Uterus (tissue), 4 donors: ENCODE results near the gene APOBEC2. TPM values are rescaled to one million over a fixed set of nuclear protein-coding genes. Genes with fewer than 3 reads are reported as not detected.

Experiments used
- DNase-seq, 2 donors: peaks; one replicate each; pipeline ENCODE4 v3.0.0-alpha.2; 2019 to 2020
- H3K27ac ChIP-seq, 2 donors: fragments of 200-600 bp; sonication (generic); 1 replicate in 1 of 2; 2 replicates in 1 of 2; pipeline ENCODE4 v1.5.1; 2016 to 2018
- H3K27me3 ChIP-seq, 2 donors: fragments of 200-600 bp; sonication (generic); one replicate each; pipeline ENCODE4 v1.5.1; 2018 to 2019; ENCODE audit warnings: control low read depth in 1 of 2
- H3K36me3 ChIP-seq, 2 donors: fragments of 200-600 bp; sonication (generic); one replicate each; pipeline ENCODE4 v1.5.1; 2019; ENCODE audit warnings: control low read depth in 1 of 2
- H3K4me1 ChIP-seq, 2 donors: fragments of 200-600 bp; sonication (generic); one replicate each; pipeline ENCODE4 v1.5.1; 2018 to 2019; ENCODE audit warnings: control low read depth in 1 of 2
- H3K4me3 ChIP-seq, 2 donors: fragments of 200-600 bp; sonication (generic); 1 replicate in 1 of 2; 2 replicates in 1 of 2; pipeline ENCODE4 v1.5.1; 2018 to 2019; ENCODE audit warnings: mild to moderate bottlenecking in 1 of 2
- H3K9me3 ChIP-seq, 2 donors: fragments of 200-600 bp; sonication (generic); one replicate each; pipeline ENCODE4 v1.5.1; 2019; ENCODE audit warnings: control low read depth in 1 of 2
- POLR2A ChIP-seq, 2 donors: fragments of 450-650 bp; IDR thresholded peaks; one replicate each; pipeline ENCODE4 v1.6.1; 2016; ENCODE audit warnings: antibody characterized with exemption in 2 of 2, mild to moderate bottlenecking in 1 of 2, moderate library complexity in 1 of 2
- intact Hi-C: fragments of 100-400 bp; cut with DNase I; formaldehyde crosslinking; loops from one replicate; pipeline ENCODE4 v1.15.1; 2023; ENCODE audit warnings: low total_unique reads
- total RNA-seq, 4 donors: library from RNA; depleted of rRNA in 3 of 4; stranded (reverse); fragments of >200 nt in 3 of 4; gene quantifications; one replicate each; pipeline versions ENCODE4 v1.1.0 to v1.2.4, GENCODE V29; 2014 to 2023
- TF ChIP-seq, protein P1 (sequence below), 4 experiments: fragments of 200-600 bp in 2 of 4; fragments of 450-650 bp in 2 of 4; sonication (generic) in 2 of 4; IDR thresholded peaks; one replicate each; pipeline ENCODE4 v1.5.1; 2016 to 2019; ENCODE audit warnings: antibody characterized with exemption in 4 of 4, mild to moderate bottlenecking in 2 of 4, moderate library complexity in 1 of 4
- donor health status: DM: yes; HTN: yes; CAD: no.

The APOBEC2 gene
- total RNA-seq, 4 donors from 2014 or later = not detected

DNA sequence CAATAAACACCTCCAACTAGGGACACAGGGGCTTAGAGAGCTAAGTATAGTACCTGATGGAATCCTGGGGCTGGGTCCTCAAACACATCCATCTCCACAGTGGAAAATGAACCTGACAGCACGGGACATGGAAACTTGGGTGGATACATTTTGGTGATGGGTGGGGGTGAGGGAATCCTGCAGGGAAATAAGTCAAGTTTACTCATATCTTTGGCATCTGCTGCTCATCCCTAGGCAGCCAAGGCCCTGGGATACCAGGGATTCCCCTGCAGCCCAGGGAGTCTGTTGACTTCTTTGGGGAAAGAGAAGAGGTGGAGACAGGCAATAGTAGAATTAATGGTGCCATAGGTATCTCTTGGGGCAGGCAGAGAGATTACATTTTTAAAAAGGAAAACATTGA lies 6.6 kb downstream of the APOBEC2 start:
- TF ChIP-seq, protein P1, sequence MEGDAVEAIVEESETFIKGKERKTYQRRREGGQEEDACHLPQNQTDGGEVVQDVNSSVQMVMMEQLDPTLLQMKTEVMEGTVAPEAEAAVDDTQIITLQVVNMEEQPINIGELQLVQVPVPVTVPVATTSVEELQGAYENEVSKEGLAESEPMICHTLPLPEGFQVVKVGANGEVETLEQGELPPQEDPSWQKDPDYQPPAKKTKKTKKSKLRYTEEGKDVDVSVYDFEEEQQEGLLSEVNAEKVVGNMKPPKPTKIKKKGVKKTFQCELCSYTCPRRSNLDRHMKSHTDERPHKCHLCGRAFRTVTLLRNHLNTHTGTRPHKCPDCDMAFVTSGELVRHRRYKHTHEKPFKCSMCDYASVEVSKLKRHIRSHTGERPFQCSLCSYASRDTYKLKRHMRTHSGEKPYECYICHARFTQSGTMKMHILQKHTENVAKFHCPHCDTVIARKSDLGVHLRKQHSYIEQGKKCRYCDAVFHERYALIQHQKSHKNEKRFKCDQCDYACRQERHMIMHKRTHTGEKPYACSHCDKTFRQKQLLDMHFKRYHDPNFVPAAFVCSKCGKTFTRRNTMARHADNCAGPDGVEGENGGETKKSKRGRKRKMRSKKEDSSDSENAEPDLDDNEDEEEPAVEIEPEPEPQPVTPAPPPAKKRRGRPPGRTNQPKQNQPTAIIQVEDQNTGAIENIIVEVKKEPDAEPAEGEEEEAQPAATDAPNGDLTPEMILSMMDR (IDR thresholded peaks at IDR 0.05) = no peak
- TF ChIP-seq POLR2A (IDR thresholded peaks at IDR 0.05) = no peak
- Histone ChIP-seq H3K4me3 (no peak overlapping the region), H3K36me3 (no peaks in the 10 kb centered on the region), H3K9me3 (no peaks in the 10 kb centered on the region), H3K4me1 (no peaks in the 10 kb centered on the region), H3K27ac (no peak overlapping the region), H3K27me3 (no peaks in the 10 kb centered on the region)
- intact Hi-C loops = no loop called here
- DNase-seq = no peak

DNA sequence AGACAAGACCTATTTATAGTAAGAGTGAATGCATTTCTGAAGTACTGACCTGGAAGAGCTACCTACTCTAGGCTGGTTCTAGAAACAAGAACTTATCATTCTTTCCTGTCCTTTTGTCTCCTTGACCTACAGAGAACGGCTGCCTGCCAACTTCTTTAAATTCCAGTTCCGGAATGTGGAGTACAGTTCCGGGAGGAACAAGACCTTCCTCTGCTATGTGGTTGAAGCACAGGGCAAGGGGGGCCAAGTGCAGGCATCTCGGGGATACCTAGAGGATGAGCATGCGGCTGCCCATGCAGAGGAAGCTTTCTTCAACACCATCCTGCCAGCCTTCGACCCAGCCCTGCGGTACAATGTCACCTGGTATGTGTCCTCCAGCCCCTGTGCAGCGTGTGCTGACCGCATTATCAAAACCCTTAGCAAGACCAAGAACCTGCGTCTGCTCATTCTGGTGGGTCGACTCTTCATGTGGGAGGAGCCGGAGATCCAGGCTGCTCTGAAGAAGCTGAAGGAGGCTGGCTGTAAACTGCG lies 8.3 kb downstream of the APOBEC2 start:
- TF ChIP-seq, protein P1 (IDR thresholded peaks at IDR 0.05) = no peak
- no peak for TF ChIP-seq POLR2A (IDR thresholded peaks at IDR 0.05)
- no peak overlapping the region for H3K4me3 ChIP-seq
- no peak for DNase-seq
- H3K36me3 ChIP-seq = no peaks in the 10 kb centered on the region
- no peaks in the 10 kb centered on the region for H3K4me1 ChIP-seq
- H3K27me3 ChIP-seq = no peaks in the 10 kb centered on the region
- intact Hi-C loops = no loop called here
- H3K27ac ChIP-seq = no peak overlapping the region
- no peaks in the 10 kb centered on the region for H3K9me3 ChIP-seq

DNA sequence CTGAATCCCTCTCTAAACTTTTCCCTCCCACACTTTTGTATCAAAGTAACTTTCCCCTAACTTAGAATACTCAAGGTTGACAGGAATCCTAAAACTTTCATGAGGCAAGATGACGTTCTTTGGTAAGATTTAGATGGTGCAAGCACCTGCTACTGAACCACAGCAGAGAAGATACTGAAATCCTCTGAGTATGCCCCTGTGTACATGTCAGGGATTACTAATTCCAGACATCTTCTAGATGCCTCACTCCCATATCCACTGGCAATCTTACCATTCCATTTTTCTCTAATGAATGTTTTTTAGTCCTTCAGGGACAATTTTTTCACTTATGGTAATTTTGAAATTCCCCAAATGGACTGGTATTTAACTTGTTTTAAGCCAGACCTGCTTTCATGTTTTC lies 9.1 kb downstream of the APOBEC2 start:
- Histone ChIP-seq H3K27ac (no peak overlapping the region), H3K4me3 (no peak overlapping the region), H3K27me3 (no peaks in the 10 kb centered on the region), H3K9me3 (no peaks in the 10 kb centered on the region), H3K4me1 (no peaks in the 10 kb centered on the region), H3K36me3 (no peaks in the 10 kb centered on the region)
- intact Hi-C loops = no loop called here
- TF ChIP-seq, protein P1 (IDR thresholded peaks at IDR 0.05) = no peak
- TF ChIP-seq POLR2A (IDR thresholded peaks at IDR 0.05) = no peak
- no peak for DNase-seq

DNA sequence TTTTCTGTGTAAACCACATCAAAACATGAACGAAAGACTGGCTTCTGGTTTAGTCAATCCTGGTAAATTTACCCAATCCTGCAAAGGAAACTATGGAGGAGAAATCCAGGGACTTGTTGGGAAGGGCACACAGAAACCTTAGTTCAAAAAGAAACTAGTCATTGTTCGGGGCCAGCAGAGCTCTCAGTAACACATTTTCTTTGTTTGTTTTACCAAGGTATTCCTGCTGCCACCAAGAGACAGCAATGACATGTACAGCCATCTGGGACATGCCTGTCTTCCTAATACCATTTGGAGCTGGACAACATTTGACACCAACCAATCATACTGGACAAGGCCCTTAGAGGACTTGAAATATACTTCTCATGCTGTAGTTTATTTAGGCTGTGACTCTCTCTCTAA lies 10.9 kb downstream of the APOBEC2 start:
- Histone ChIP-seq H3K27me3 (no peaks in the 10 kb centered on the region), H3K4me3 (no peak overlapping the region), H3K36me3 (no peaks in the 10 kb centered on the region), H3K27ac (no peak overlapping the region), H3K4me1 (no peaks in the 10 kb centered on the region), H3K9me3 (no peaks in the 10 kb centered on the region)
- intact Hi-C loops = no loop called here
- no peak for TF ChIP-seq POLR2A (IDR thresholded peaks at IDR 0.05)
- TF ChIP-seq, protein P1 (IDR thresholded peaks at IDR 0.05) = no peak
- no peak for DNase-seq

DNA sequence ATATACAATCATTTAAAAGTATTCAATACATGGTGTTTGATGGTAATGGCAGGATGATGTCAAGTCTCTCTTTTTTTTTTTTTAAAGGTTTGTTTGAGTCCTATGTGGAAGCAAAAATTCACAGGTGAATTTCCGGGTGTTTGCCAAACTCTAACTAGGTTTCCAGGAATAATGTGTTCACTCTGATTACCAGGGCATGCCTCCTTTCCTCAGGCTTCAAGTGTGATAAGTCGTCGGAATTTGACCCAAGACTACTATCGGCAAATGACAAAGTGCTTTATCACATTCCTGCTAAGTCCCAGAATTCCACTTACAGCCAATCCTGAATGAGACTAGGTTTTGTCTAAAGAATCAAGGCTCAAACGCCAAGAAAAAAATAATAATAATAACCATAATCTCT lies 11.8 kb downstream of the APOBEC2 start:
- no peaks in the 10 kb centered on the region for H3K9me3 ChIP-seq
- intact Hi-C loops = no loop called here
- no peak for DNase-seq
- no peak for TF ChIP-seq POLR2A (IDR thresholded peaks at IDR 0.05)
- TF ChIP-seq, protein P1 (IDR thresholded peaks at IDR 0.05) = no peak
- no peaks in the 10 kb centered on the region for H3K4me1 ChIP-seq
- no peaks in the 10 kb centered on the region for H3K27me3 ChIP-seq
- H3K27ac ChIP-seq = no peak overlapping the region
- no peaks in the 10 kb centered on the region for H3K36me3 ChIP-seq
- no peak overlapping the region for H3K4me3 ChIP-seq
